Kidney (tissue), 14 donors: Measurements from ENCODE around the gene FBXL15. TPM values are rescaled to one million over a fixed set of nuclear protein-coding genes. Genes with fewer than 3 reads are reported as not detected.
A peak's percentile ranks its signal among the peaks of the same experiment; 100 is the strongest.

Experiments
- DNase-seq, 5 donors: peaks; one replicate each; pipeline ENCODE4 v3.0.0-alpha.2; 2013 to 2020
- FAIRE-seq: peaks from 2 replicates; lab custom pipeline; 2012; peaks lifted over from hg19 to GRCh38; lab: Jason Lieb, UNC
- H3K27ac ChIP-seq, 2 donors: one replicate each; pipeline ENCODE4 v1.7.0; 2013; ENCODE audit warnings: low read depth in 2 of 2, low read length in 2 of 2, inconsistent platforms in 1 of 2
- H3K27me3 ChIP-seq: one replicate; pipeline ENCODE4 v1.7.1; 2013; ENCODE audit warnings: low read length, inconsistent platforms; ENCODE audit not compliant: control insufficient read depth, insufficient read depth
- H3K36me3 ChIP-seq, 3 donors: one replicate each; pipeline versions ENCODE4 v1.7.0 to v1.7.1; 2013; ENCODE audit warnings: low read length in 3 of 3, control low read depth in 1 of 3, inconsistent platforms in 1 of 3; ENCODE audit not compliant: insufficient read depth in 3 of 3, control insufficient read depth in 2 of 3
- H3K4me1 ChIP-seq, 3 donors: one replicate each; pipeline versions ENCODE4 v1.7.0 to v1.7.1; 2013; ENCODE audit warnings: low read length in 3 of 3, inconsistent platforms in 1 of 3, low read depth in 1 of 3; ENCODE audit not compliant: control insufficient read depth in 2 of 3, insufficient read depth in 2 of 3
- H3K4me3 ChIP-seq, 3 donors: one replicate each; pipeline versions ENCODE4 v1.7.0 to v1.8.1; 2013; ENCODE audit warnings: low read length in 3 of 3, control low read depth in 1 of 3, inconsistent platforms in 1 of 3
- H3K9ac ChIP-seq, 3 donors: one replicate each; pipeline versions ENCODE4 v1.7.0 to v1.7.1; 2013; ENCODE audit warnings: low read length in 3 of 3, control low read depth in 1 of 3, inconsistent platforms in 1 of 3
- H3K9me3 ChIP-seq, 3 donors: one replicate each; pipeline versions ENCODE4 v1.7.0 to v1.7.1; 2013; ENCODE audit warnings: low read length in 3 of 3, control low read depth in 1 of 3, inconsistent platforms in 1 of 3; ENCODE audit not compliant: control insufficient read depth in 2 of 3, insufficient read depth in 1 of 3
- intact Hi-C: fragments of 100-400 bp; cut with DNase I; formaldehyde crosslinking; loops from one replicate; pipeline ENCODE4 v1.11.1; 2022
- polyA plus RNA-seq: library from polyadenylated mRNA; stranded (reverse); fragments of 350-450 nt; fragmentation: Illumina TruSeq; extraction: RNeasy Lipid Tissue Mini Kit (QIAGEN cat#74804); gene quantifications from one replicate; pipeline ENCODE4 v1.2.3, GENCODE V29; 2014; ENCODE audit warnings: low read depth, low replicate concordance; ENCODE audit not compliant: insufficient read depth
- total RNA-seq: library from RNA; stranded (reverse); fragmentation: NEBNext Ultra II Directional; extraction: Animal tissue kit (Norgen Biotek cat#: 25700); gene quantifications from one replicate; pipeline ENCODE4 v1.2.1, GENCODE V29; 2021
- TF ChIP-seq, protein P1 (sequence below): IDR thresholded peaks from 3 replicates; pipeline ENCODE4 v1.5.1; 2012; ENCODE audit warnings: mild to moderate bottlenecking, moderate library complexity, borderline replicate concordance; ENCODE audit not compliant: insufficient read depth; ENCODE audit errors: extremely low read depth
- donor health status: control.
- donor health status: control.
- donor health status: control.
- donor health status: control.
- donor health status: control.
- donor health status: DM: yes; HTN: yes; CAD: no.
- donor health status: Normal renal cell carcinoma (clear cell type).

Gene FBXL15
- total and polyA plus RNA-seq, 2 donors from 2014 or later: 17.9 to 28.0 TPM

DNA sequence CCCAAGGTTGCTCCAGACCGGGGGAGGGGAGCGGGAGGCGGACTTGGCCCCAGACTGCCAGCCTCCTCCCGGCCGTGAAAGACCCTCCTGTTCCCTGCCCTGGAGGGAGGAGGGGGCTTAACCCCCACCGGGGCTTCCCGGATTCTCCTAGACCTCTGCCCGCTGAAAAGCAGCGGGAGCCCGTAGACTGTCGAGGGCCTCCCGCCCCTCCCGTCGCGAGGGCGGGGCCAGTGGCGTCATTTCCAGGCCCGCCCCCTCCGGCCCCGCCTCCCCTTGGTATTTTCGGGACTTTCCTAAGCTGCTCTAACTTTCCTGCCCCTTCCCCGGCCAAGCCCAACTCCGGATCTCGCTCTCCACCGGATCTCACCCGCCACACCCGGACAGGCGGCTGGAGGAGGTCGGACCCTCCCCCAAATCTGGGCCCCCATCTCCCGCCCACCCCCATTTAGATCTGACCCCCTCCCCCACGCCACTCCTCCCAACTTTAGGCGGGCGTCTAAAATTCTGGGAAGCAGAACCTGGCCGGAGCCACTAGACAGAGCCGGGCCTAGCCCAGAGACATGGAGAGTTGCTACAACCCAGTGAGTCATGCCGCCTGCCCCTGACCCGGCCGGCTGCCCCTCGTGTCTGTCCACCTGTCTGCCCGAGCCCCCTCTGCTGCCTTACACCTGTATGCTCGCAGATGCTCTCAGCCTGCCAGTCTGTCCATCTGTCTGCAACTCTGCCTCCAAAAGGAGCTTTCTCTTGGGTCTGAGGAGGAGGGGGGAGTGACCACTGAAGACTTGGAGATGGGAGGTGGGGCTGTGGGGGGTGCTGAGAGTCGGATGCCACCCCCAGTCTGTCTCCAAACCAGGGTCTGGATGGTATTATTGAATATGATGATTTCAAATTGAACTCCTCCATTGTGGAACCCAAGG, 25.0 kb upstream of the FBXL15 start, which contains the start of gene NFKB2:
NFKB2 (plus strand) TSS at position 306 of the 917 bp plus-strand sequence; CDS start at position 561, 255 bp downstream.
- no peak for FAIRE-seq
- H3K4me3 ChIP-seq: peak within 1 kb of the TSS; percentile 66 to 99 (median 79)
- intact Hi-C loops: no loop called here
- peaks cover 0 to 5% (median 0%) of the 10 kb centered on the region in 3 donors for H3K36me3 ChIP-seq
- peaks cover 0 to 16% (median 13%) of the 10 kb centered on the region in 3 donors for H3K4me1 ChIP-seq
- peak within 1 kb of the TSS; percentile 87 to 97 for H3K27ac ChIP-seq
- peak; percentile 90 to 96 (median 94) for DNase-seq
- no peaks in the 10 kb centered on the region for H3K27me3 ChIP-seq
- peak within 1 kb of the TSS; percentile 56 to 97 (median 61) for H3K9ac ChIP-seq
- no peaks in the 10 kb centered on the region for H3K9me3 ChIP-seq
- TF ChIP-seq, protein P1, sequence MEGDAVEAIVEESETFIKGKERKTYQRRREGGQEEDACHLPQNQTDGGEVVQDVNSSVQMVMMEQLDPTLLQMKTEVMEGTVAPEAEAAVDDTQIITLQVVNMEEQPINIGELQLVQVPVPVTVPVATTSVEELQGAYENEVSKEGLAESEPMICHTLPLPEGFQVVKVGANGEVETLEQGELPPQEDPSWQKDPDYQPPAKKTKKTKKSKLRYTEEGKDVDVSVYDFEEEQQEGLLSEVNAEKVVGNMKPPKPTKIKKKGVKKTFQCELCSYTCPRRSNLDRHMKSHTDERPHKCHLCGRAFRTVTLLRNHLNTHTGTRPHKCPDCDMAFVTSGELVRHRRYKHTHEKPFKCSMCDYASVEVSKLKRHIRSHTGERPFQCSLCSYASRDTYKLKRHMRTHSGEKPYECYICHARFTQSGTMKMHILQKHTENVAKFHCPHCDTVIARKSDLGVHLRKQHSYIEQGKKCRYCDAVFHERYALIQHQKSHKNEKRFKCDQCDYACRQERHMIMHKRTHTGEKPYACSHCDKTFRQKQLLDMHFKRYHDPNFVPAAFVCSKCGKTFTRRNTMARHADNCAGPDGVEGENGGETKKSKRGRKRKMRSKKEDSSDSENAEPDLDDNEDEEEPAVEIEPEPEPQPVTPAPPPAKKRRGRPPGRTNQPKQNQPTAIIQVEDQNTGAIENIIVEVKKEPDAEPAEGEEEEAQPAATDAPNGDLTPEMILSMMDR: no peak

DNA sequence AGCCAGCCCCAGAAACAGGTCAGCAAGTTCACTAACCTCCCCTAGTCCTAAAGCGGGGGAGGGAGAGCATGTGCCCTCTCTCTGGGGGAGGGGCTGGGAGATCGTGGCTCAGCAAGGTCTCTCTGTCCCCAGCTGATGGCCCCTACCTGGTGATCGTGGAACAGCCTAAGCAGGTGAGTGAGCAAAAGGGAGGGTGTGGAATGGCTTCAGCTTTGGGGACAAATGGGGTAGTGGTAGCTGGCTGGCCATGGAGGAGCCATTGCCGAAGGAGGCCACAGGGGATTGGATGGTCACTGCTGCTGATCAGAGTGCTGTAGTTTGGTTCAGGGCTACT, 24.4 kb upstream of the FBXL15 start:
- H3K9ac ChIP-seq: peak overlapping the region in 2 of 3 donors; percentile 61 to 97
- no peak for FAIRE-seq
- H3K27me3 ChIP-seq: no peaks in the 10 kb centered on the region
- TF ChIP-seq, protein P1: no peak
- H3K9me3 ChIP-seq: no peaks in the 10 kb centered on the region
- intact Hi-C loops: no loop called here
- H3K4me3 ChIP-seq: peak overlapping the region; percentile 57 to 79 (median 67)
- peaks cover 0 to 5% (median 0%) of the 10 kb centered on the region in 3 donors for H3K36me3 ChIP-seq
- H3K27ac ChIP-seq: peak overlapping the region; percentile 87 to 97
- peak in 2 of 5 donors; percentile 35 to 70 for DNase-seq
- peaks cover 0 to 16% (median 13%) of the 10 kb centered on the region in 3 donors for H3K4me1 ChIP-seq

DNA sequence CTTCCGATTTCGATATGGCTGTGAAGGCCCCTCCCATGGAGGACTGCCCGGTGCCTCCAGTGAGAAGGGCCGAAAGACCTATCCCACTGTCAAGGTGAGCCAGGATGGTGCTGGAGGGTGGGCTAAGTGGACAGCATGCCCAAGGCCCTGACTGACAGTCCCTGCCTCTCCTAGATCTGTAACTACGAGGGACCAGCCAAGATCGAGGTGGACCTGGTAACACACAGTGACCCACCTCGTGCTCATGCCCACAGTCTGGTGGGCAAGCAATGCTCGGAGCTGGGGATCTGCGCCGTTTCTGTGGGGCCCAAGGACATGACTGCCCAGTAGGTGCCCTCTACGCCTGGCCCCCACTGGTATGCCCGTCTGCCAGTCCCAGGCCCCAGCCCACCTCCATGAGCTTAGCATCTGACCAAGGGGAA, 23.9 kb upstream of the FBXL15 start:
- Histone ChIP-seq H3K27ac (peak overlapping the region; percentile 87 to 97), H3K36me3 (peaks cover 0 to 5% (median 0%) of the 10 kb centered on the region in 3 donors), H3K4me1 (peaks cover 0 to 16% (median 13%) of the 10 kb centered on the region in 3 donors), H3K27me3 (no peaks in the 10 kb centered on the region), H3K9me3 (no peaks in the 10 kb centered on the region), H3K9ac (peak overlapping the region in 1 of 3 donors; percentile 97), H3K4me3 (peak overlapping the region in 2 of 3 donors; percentile 67 to 79)
- intact Hi-C loops: no loop called here
- TF ChIP-seq, protein P1: no peak
- FAIRE-seq (no peak), DNase-seq (peak in 1 of 5 donors; percentile 50)
